Stimulated activated CD8-positive, alpha-beta memory T cell treated with anti-CD3 and anti-CD28 coated beads, Interleukin-15, amount 100 ng/mL, for 48 hours (primary cell): ENCODE results near the gene HSPA4.
"Not testable (repeated sequence)": the region's sequence is repeated elsewhere in the genome, so short reads cannot be mapped to it uniquely, and the experiment has no call there.

Experiments
- DNase-seq, 2 donors: peaks; one replicate each; pipeline ENCODE4 v3.0.0-alpha.2; 2020; ENCODE audit warnings: low read depth in 2 of 2

The HSPA4 gene

DNA sequence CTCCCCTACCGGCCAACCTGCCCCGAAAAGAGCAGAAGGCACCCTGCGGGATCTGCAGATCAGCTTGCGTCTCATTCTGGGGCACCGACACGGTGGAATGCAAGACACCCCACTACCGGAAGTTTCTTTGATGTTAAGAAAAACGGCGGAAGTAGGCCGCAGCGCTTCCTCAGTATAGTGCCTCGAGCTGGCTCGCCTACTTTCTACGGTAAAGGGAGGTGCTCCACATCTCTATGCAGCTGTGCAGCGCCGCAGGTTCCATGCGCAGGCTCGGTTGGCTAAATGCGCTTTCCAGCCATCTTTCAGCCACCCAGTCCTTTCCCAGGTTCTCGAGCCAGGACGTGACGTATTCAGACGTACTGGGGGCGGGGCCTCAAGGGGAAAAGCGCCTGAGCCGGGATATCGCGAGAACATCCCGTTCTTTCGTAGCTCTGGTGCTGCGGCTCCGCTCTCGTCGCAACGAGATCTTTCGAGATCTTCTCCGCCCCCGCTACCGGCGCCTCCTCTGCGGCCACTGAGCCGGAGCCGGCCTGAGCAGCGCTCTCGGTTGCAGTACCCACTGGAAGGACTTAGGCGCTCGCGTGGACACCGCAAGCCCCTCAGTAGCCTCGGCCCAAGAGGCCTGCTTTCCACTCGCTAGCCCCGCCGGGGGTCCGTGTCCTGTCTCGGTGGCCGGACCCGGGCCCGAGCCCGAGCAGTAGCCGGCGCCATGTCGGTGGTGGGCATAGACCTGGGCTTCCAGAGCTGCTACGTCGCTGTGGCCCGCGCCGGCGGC is at the start of gene HSPA4:
Gene HSPA4 (plus strand): TSS at position 472 of the 775 bp plus-strand sequence. CDS start 238 bp downstream, at position 710.
- peak; percentile 94 for DNase-seq

DNA sequence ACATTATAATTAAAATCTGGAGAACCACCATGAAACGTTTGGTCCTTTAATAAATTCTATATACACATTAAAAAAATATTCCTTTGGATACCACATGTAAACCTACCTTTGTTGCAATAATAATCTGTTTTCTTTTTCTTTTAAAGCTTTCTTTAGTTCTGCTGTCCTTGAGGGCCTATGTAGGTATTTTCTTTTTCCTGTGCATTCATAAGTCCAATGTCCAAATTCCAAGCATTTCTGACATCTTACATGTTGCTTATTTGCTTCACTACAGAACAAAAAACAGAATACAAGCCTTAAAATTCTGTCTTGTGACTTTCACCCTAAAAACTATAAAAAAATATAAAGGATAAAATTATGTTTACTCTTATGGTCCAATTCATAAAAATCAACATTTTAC is 45.2 kb upstream of the HSPA4 start:
- no peak for DNase-seq

DNA sequence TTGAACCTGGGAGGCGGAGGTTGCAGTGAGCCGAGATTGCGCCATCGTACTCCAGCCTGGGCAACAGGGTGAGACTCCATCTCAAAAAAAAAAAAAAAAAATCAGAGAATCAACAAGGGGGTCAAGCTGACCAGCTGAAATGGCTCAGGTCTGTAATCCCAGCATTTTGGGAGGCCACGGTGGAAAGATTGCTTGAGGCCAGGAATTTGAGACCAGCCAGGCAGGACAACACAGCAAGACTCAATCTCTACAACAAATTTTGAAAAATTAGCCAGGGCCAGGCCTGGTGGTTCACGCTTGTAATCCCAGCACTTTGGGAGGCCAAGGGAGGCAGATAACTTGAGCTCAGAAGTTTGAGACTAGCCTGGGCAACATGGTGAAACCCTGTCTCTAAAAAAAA is 43.4 kb upstream of the HSPA4 start:
- not testable (repeated sequence) for DNase-seq

DNA sequence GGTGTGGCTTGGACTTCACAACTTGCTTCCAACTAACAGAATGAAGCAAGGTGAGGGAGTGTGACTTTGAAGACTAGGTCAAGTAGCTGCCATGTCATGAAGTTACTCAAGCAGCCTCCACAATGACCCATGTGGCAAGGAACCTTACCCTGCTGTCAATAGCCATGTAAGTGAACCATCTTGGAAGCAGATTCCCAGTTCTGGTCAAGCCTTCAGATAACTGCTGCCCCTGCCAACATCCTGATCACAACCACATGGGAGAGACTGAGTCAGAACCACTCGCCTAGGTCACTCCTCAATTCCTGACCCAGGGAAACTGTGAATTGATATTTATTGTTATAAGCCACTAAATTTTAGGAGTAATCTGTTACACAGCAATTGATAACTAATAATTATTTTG is 36.3 kb upstream of the HSPA4 start:
- no peak for DNase-seq

DNA sequence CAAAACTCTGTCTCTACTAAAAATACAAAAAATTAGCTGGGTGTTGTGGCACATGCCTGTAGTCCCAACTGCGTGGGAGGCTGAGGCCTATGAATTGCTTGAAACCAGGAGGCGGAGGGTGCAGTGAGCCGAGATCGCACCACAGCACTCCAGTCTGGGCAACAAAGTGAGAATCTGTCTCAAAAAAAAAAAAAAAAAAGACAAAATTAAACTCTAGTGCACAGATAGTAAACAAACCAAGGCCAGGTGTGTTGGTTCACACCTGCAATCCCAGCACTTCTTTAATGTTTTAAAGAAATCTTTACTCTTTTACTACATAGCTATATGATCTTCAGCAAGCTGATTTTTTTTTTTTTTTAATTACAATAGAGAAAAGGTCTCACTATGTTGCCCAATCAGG is 33.8 kb upstream of the HSPA4 start:
- DNase-seq = no peak

DNA sequence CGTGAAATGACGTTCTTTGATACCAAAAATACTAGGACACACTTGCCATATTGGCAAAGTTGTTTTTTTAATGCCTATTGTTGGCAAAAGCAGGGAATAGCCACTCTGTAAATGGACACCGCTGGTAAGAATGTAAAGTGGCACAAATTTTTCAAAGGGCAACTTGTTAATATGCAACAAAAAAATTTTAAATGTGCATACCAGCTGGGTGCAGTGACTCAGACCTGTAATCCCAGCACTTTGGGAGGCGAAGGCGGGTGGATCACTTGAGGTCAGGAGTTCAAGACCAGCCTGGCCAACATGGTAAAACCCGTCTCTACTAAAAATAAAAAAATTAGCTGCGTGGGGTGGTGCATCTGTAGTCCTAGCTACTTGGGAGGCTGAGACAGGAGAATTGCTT is 32.3 kb upstream of the HSPA4 start:
- DNase-seq = not testable (repeated sequence)

DNA sequence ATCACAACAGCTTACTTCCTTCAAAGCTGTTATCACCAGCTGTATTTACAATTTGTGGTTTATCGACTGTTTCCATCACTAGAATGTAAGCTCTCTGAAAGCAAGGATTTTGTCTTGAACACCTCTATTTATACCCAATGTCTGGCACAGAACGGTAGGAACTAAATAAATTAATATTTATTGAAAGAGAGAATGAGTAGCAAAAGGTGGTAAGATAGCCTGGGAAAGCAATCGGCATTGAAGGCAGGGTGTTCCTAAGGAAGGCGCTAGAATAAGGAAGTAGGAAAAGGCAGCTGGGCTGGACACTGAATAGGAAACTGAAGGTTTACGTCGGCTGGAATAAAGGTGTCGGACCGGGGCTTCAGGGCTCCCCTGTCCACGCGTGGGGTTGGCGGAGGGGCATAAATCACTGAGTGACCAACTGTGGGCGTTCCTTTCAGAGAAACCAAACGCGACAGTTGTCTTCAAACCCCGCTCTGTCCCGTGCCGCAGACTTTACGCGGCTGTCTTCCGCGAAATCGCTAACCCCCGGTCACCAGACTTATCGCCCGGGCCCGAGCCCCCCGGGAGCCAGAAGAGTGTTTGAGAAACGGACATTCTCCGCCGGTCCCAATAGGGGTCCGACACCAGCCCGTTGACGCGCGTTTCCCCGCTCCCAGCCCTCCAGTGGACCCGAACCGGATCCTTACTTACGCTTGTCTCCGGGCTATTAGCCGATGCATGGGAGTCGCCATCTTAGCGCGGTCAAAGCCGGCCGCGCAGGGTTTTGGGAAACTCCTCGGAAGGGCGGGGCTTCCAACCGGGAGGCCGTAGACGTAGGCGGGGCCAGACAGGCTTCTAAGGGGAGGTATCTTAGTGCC is 25.8 kb upstream of the HSPA4 start, which contains the start of gene ZCCHC10:
Gene ZCCHC10 (minus strand): TSS at position 746 of the 860 bp plus-strand sequence. CDS start 12 bp downstream, at position 734.
- DNase-seq = peak; percentile 89 to 90

DNA sequence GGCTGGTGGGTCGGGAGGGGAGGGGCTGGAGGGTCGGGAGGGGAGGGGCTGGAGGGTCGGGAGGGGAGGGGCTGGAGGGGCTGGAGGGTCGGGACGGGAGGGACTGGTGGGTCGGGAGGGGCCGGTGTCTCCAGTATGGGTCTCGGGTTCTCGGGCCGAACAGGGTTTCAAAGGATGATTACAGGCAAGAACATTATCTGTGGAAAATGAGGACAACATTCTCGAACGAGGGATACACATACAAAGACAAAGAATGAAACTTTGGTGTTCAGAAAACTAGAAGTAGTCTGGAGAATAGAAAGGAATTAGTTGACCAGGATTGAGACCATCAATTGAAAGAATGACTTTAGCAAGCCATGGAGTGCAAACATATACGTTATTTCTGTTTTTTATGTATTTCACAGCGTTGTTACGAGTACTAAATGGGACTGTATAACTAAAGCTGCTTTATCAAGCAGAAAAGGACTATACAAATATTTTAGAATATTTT is 25.1 kb upstream of the HSPA4 start:
- DNase-seq = no peak

DNA sequence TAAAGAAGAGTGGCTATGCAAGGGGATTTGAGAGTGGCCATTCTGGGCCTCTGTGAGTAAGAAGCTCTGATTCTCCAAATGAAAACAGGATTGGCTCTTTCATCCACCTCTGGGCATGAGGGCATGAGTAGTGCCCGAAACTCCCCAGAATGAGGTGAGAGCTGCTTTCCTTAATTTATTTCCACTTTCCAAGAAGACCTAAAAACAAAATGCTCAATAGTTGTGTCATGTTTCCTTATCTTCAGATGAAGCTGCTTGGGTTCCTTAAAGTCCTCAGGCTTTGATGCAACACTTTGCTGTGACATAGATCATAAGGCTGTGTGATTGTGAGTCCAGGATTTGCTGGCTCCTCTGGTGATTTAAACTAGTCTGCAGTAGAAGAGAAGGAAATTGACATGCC is 22.4 kb upstream of the HSPA4 start:
- no peak for DNase-seq

DNA sequence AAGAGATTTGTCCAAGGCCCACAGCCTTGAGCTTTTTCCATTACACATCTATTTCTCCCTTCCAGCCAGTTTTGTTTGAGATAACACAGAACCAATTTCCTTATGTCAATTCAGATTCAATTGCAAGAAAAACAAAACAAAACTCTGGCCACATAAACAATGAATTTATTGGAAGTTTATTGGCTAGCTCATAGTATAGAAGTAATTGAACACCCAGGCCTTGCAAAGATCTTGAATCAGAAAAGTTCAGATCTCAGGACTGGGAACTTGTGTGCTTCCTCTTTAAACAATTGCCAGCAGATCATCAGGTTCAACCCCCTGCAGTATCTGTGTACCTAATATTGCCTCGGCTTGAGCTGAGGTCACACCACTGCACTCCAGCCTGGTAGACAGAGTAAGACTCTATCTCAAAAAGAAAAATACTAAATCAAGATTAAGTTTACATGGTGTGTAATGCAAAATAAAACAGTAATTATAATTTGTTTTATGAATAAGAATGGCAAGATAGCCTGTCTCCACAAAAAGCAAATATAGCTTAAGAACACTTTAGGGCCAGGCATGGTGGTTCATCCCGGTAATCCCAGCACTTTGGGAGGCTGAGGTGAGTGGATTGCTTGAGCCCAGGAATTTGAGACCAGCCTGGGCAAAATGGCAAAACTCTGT is 21.3 kb upstream of the HSPA4 start:
- DNase-seq = no peak

DNA sequence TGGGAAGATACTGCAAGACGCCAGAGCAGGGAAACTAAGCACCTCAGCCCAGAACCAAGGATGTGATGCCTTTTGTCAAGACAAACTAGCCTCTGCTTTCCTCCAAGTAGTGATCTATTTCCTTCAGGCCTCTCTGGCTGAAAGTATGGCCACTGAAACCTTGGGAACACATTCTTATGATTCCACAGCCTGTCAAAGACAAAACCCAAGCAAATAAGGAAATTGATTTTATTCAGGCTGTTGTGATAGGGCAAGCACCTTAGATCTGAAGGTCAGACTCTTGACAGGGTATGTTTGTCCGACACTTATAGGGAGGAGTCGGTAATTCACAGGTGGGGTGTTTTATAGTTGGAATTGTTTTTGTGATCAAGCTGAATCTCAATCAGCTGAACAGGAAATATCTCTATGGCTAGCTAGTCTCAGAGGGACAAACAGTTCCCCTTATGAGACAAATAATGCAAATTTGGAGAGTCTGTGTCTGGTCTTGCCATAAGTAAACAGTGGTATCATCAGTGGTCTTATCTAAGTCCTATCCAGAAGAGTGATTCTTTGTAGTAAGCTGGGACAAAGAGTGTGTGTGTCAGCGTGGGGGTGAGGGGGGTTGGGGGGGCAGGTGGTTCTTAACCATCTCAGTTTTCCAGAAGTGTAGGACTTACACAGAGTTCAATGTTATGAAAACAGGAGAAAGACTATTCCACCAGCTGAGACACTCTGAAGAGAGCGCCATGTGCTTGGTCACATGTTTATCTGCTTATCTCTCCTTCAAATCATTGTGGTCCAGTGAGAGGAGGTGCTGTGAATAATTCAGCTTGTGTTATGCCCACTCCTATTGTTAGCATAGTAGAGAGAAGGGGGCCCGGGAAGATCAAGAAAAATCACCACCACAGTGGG is 18.7 kb upstream of the HSPA4 start:
- DNase-seq = no peak

DNA sequence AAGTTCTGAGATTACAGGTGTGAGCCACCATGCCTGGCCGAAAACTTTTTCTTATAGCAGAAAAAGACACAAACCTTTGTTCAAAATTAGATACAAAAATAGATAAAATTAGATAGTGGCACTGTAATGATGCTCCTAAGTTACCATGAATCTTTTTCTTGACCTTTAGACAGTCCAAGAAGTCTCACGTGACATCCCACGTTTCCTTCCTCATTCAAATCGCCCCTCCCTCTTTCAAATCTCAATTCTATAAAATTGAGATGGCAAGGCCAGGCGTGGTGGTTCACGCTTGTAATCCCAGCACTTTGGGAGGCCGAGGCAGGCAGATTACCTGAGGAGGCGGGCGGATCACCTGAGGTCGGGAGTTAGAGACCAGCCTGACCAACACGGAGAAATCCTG is 17.7 kb upstream of the HSPA4 start:
- DNase-seq = no peak

DNA sequence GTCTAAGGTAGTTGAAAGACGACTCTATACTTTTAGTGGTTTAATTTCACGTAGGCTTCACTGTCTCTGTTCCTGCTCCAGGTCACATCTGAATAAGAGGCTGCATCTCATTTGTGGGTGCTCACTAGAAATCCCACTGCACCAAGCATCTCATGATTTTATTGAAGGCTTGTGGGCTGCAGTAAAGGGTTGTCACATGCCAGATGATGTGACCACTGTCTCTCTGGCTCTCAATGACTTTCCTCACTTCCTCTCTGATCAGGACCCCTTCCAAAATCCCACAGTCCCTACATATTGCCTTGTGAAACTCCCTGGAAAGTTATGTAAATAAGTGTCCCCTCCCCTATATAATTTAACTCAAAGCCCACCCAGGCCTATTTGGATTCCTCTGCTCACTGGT is 16.6 kb upstream of the HSPA4 start:
- DNase-seq = no peak

DNA sequence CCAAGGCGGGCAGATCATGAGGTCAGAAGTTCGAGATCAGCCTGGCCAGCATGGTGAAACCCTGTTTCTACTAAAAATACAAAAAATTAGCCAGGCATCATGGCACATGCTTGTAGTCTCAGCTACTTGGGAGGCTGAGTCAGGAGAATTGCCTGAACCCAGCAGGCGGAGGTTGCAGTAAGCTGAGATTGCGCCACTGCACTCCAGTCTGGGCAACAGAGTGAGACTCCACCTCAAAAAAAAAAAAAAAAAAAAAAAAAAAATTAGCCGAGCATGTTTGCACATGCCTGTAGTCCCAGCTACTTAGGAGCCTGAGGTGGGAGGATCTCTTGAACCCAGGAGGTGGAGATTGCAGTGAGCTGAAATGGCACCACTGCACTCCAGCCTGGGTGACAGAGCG is 15.1 kb upstream of the HSPA4 start:
- DNase-seq = not testable (repeated sequence)

DNA sequence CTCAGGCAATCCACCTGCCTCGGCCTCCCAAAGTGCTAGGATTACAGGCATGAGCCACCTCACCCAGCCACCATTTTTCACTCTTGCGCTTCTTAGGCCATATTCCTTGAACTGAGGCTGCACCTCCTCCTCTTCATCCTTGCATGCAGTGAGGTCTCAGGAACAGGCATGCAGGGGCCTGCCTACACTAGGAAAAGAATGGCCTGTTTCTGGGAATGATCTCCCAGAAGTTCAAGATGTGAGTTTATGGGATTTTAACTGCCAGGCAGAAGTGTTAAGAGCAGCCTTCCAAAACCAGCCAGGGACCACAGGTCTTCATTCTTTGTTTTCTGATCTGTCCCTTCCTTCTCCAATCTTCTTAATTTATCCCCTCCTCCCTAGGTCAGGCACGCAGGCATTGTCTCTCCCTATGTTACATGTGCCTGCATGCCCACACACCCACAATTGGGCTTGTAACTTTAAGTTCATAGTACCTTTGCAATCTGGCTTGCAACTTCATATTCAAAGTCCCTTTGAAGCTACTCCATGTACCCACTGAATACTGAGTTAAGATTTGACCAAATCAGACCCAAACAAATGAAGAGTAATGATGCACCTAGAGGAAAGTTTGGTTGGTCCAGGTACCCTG is 10.5 kb upstream of the HSPA4 start:
- DNase-seq = no peak

DNA sequence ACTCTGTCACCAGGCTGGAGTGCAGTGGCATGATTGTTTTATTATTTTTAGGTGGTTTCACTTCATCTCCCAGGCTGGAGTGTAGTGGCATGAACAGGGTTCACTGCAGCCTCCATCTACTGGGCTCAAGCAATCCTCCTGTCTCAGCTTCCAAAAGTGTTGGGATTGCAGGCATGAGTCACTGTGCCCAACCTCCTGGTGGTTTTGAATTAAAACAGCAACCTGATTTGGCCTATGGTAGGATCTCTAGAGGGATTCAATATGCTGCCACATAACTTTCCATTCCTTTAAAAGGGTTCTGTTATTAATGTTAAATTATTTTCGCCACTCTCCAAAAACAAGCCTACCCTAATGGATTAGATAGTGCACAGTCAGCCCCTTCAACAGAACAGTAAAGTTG is 9.9 kb upstream of the HSPA4 start:
- no peak for DNase-seq

DNA sequence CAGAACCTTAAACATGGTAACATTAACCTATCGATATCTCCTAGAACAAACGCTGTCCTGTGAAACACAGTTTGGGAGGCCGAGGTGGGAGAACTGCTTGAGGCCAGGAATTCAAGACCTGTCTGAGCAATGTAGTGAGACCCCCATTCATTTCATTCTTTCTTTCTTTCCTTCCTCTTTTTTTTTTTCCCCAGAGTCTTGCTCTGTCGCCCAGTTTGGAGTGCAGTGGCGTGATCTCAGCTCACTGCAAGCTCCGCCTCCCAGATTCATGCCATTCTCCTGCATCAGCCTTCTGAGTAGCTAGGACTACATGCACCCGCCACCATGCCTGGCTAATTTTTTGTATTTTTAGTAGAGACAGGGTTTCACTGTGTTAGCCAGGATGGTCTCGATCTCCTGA is 5.3 kb upstream of the HSPA4 start:
- DNase-seq = not testable (repeated sequence)

DNA sequence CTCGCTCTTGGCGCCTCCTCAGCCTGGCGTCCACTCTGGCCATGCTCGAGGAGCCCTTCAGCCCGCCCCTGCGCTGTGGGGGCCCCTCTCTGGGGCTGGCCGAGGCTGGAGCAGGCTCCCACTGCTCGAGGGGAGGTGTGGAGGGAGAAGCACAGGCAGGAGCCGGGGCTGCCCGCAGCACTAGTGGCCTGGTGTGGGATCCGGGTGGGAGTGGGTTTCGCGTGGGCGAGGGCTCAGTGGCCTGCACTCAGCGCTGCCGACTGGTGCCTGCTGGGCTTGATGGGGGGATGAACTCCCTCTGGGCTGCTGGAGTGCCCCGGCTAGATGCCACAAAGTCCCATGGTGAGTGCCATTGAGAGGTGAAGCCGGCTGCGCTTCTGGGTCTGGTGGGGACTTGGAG is 4.4 kb upstream of the HSPA4 start:
- DNase-seq = no peak

DNA sequence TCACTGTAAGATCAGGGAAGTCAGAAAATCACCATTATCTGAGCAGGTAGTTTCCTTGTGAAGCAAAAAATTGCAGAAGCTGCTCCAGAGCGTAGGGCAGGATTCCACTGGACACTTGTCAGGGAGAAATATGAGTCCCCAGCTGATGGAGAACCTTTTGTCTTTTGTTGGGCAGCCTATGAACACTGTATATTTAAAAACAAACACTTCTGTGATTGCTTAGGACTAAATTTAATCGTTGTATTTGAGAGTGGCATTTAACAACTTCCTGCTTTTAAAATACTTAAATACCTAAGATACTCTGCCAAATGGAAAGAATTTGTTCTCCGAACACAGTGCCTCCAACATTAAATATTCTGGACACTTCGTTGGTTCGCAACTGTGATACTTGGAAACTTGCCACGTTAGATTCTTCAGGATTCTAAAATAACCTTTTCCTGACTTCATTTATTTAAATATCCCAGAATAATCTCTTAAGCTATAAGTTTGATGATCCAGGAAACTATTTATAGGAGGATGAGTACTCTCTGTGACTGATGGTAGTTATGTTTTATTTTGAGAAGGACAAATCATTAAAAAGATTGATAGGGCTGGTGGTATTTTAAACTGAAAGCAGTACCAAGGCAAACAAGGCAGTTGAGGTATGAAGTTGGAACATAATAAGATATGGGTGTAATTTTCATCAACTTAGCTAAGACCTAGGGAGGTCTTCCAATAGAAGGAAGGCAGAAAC is 2.7 kb upstream of the HSPA4 start:
- no peak for DNase-seq

DNA sequence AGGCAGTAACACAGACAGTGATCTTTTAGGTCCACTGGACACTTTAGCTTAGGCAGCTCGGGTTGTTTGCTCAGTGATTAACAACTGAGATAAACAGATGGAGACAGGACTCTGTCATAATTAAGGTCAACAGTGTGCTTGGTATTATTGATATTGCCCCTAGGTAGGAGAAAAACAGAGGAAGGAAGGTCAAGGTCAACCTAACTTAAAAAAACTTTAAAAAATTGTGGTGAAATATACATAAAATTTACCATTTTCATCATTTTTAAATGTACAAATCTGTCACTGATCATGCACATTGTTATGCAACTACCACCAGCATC is 2.1 kb upstream of the HSPA4 start:
- no peak for DNase-seq
